Measurements from ENCODE around the gene IMMP2L.

DNA sequence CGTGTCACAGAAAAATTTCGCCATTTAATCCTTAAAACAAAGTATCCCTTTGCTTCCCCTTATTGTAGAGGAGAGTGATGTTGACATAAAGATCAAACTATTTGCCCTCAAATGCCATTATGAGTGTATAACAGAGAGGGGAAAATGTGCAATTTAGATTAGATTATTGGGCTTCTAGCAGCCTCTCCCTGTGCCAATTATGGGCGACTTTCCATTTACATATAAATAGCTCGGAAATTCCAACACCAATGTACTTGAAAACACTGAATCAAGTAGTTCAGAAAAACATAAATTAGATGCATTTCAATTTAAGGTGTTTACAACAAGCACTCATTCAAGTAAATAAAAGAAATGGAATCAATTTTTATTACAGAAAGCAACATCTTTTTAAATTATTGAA, 535.9 kb downstream of the IMMP2L start:
- TF ChIP-seq EP300 (IDR thresholded peaks at IDR 0.05; ENCODE audit: low read depth in 2 of 2, low read length in 2 of 2): no peak
- TF ChIP-seq EP300 (CRISPR knock-in tag; IDR thresholded peaks at IDR 0.05; ENCODE audit: borderline replicate concordance): no peak
- no peak for TF ChIP-seq JUN (CRISPR knock-in tag; IDR thresholded peaks at IDR 0.05)
- no peak for TF ChIP-seq ZNF598 (CRISPR knock-in tag; IDR thresholded peaks at IDR 0.05; ENCODE audit: borderline replicate concordance)
- no peak for TF ChIP-seq BRCA1 (CRISPR knock-in tag; IDR thresholded peaks at IDR 0.05)
- no peak for TF ChIP-seq ASH2L (IDR thresholded peaks at IDR 0.05; ENCODE audit: insufficient read length, low read depth, low read length)

All from HepG2 (cell line).